GM12878 (cell line): Measurements from ENCODE around the gene RAPGEF3. TPM values are rescaled to one million over a fixed set of nuclear protein-coding genes. Genes with fewer than 3 reads are reported as not detected.

Experiments
- ATAC-seq: fragments of 200-7000 bp; cut with Tn5 transposase; 3 replicates; pipeline ENCODE4 v1.9.1; 2020; ENCODE audit warnings: mild to moderate bottlenecking, moderate library complexity
- BruUV-seq: library from RNA; stranded (reverse); fragments of 400-500 nt; replicated peaks from 2 replicates; lab custom pipeline; 2021; lab: Mats Ljungman, UMichigan
- CTCF ChIA-PET: fragments of 300-600 bp; sonication (Branson Sonifier 250); formaldehyde crosslinking; extraction: SDS; loops from one replicate; lab custom pipeline; 2021; ENCODE audit warnings: inconsistent platforms; lab: Yijun Ruan, JAX
- POLR2A ChIA-PET: fragments of 350-600 bp; formaldehyde crosslinking; extraction: SDS; loops from one replicate; lab custom pipeline; 2021; ENCODE audit warnings: inconsistent platforms; lab: Charles Lee
- RAD21 ChIA-PET: fragments of 300-600 bp; sonication (Branson Sonifier 250); formaldehyde crosslinking; loops from one replicate; lab custom pipeline; 2023; ENCODE audit warnings: antibody characterized with exemption; ENCODE audit not compliant: unreplicated experiment; lab: Charles Lee
- SMC1A ChIA-PET: fragments of 300-600 bp; sonication (Branson Sonifier 250); formaldehyde crosslinking; loops from one replicate; lab custom pipeline; 2023; ENCODE audit not compliant: unreplicated experiment, uncharacterized antibody; lab: Charles Lee
- DNase-seq: peaks from one replicate; pipeline ENCODE4 v3.0.0-alpha.2; 2011; ENCODE audit warnings: low read depth, low spot score
- FAIRE-seq: peaks from 3 replicates; lab custom pipeline; 2011; peaks lifted over from hg19 to GRCh38; lab: Jason Lieb, UNC
- H2AFZ ChIP-seq: 2 replicates; pipeline ENCODE4 v1.6.0; 2011; ENCODE audit warnings: low read depth, low read length, control low read depth; ENCODE audit not compliant: control insufficient read depth
- H3K27ac ChIP-seq: 2 replicates; pipeline ENCODE4 v1.5.1; 2011; ENCODE audit warnings: control low read depth; ENCODE audit not compliant: control insufficient read depth, insufficient read depth
- H3K27me3 ChIP-seq, 2 experiments: replicated peaks in 1 of 2; 2 replicates each; pipeline versions ENCODE4 v1.6.0 to v1.6.1; 2011; ENCODE audit warnings: low read length in 1 of 2; ENCODE audit not compliant: control insufficient read depth in 2 of 2, insufficient read depth in 2 of 2
- H3K36me3 ChIP-seq, 2 experiments: 2 replicates each; pipeline ENCODE4 v1.5.1; 2011; ENCODE audit warnings: low read length in 1 of 2; ENCODE audit not compliant: control insufficient read depth in 2 of 2, insufficient read depth in 2 of 2
- H3K4me1 ChIP-seq: 2 replicates; pipeline ENCODE4 v1.6.1; 2011; ENCODE audit warnings: mild to moderate bottlenecking, low read length, moderate library complexity, mixed read lengths; ENCODE audit not compliant: control insufficient read depth, insufficient read depth
- H3K4me2 ChIP-seq: 2 replicates; pipeline ENCODE4 v1.6.0; 2011; ENCODE audit warnings: control low read depth; ENCODE audit not compliant: control insufficient read depth, insufficient read depth
- H3K4me3 ChIP-seq: fragments of 200-600 bp; sonication (generic); 2 replicates; pipeline ENCODE4 v1.5.1; 2016
- H3K79me2 ChIP-seq: 2 replicates; pipeline ENCODE4 v1.6.0; 2011; ENCODE audit warnings: low read length; ENCODE audit not compliant: control insufficient read depth, insufficient read depth
- H3K9ac ChIP-seq: 2 replicates; pipeline ENCODE4 v1.8.0; 2011; ENCODE audit warnings: low read length, control low read depth, mixed read lengths; ENCODE audit not compliant: control insufficient read depth, insufficient read depth
- H3K9me3 ChIP-seq: replicated peaks from 3 replicates; pipeline ENCODE4 v1.5.1; 2011; ENCODE audit warnings: mild to moderate bottlenecking, low read length; ENCODE audit not compliant: control insufficient read depth, insufficient read depth
- H4K20me1 ChIP-seq: 2 replicates; pipeline ENCODE4 v1.6.0; 2011; ENCODE audit not compliant: control insufficient read depth, insufficient read depth
- BCL3 ChIP-seq: IDR thresholded peaks from 2 replicates; pipeline ENCODE4 v1.6.1; 2011; ENCODE audit warnings: borderline replicate concordance, low read depth, mild to moderate bottlenecking, moderate library complexity, low read length; ENCODE audit not compliant: insufficient read depth, poor library complexity, severe bottlenecking
- CEBPB ChIP-seq, 2 experiments: fragments of 150-350 bp in 1 of 2; IDR thresholded peaks; 2 replicates each; pipeline ENCODE4 v1.6.1; 2012 to 2014; ENCODE audit warnings: low read depth in 2 of 2, low read length in 2 of 2, borderline replicate concordance in 1 of 2, inconsistent platforms in 1 of 2
- CREM ChIP-seq: IDR thresholded peaks from 2 replicates; pipeline ENCODE4 v1.6.1; 2014; ENCODE audit warnings: antibody characterized with exemption, low read depth
- CTCF ChIP-seq, 3 experiments: IDR thresholded peaks in 2 of 3; conservative IDR thresholded peaks in 1 of 3; 2 replicates each; pipeline ENCODE4 v1.5.1; 2011; ENCODE audit warnings: low read depth in 3 of 3, low read length in 3 of 3, mild to moderate bottlenecking in 3 of 3, control low read depth in 2 of 3, moderate library complexity in 2 of 3, inconsistent platforms in 1 of 3, mixed read lengths in 1 of 3; ENCODE audit not compliant: control insufficient read depth in 2 of 3, insufficient read depth in 1 of 3; ENCODE audit errors: extremely low read depth in 1 of 3
- HCFC1 ChIP-seq: fragments of 150-350 bp; IDR thresholded peaks from 2 replicates; pipeline ENCODE4 v1.6.1; 2014; ENCODE audit warnings: low read length
- IKZF1 ChIP-seq: fragments of 450-650 bp; conservative IDR thresholded peaks from 2 replicates; pipeline ENCODE4 v1.6.1; 2017; ENCODE audit warnings: antibody characterized with exemption, mild to moderate bottlenecking
- MXI1 ChIP-seq: fragments of 150-350 bp; IDR thresholded peaks from 2 replicates; pipeline ENCODE4 v1.6.1; 2011; ENCODE audit warnings: low read depth, mild to moderate bottlenecking, inconsistent platforms, low read length, improper control_type of control experiment
- NFXL1 ChIP-seq: fragments of 450-650 bp; IDR thresholded peaks from 2 replicates; pipeline ENCODE4 v1.6.1; 2017; ENCODE audit warnings: antibody characterized with exemption, mild to moderate bottlenecking, borderline replicate concordance
- SIN3A ChIP-seq: IDR thresholded peaks from 2 replicates; pipeline ENCODE4 v1.6.1; 2012; ENCODE audit warnings: low read depth, low read length, improper control_type of control experiment
- SIX5 ChIP-seq: IDR thresholded peaks from 2 replicates; pipeline ENCODE4 v1.6.1; 2011; ENCODE audit warnings: mild to moderate bottlenecking, low read depth, low read length, moderate library complexity; ENCODE audit not compliant: severe bottlenecking
- STAT1 ChIP-seq: fragments of 450-650 bp; conservative IDR thresholded peaks from 2 replicates; pipeline ENCODE4 v1.6.1; 2014; ENCODE audit warnings: antibody characterized with exemption, mild to moderate bottlenecking
- STAT3 ChIP-seq: IDR thresholded peaks from 2 replicates; pipeline ENCODE4 v1.6.1; 2011; ENCODE audit warnings: low read depth, low read length, improper control_type of control experiment
- SUZ12 ChIP-seq: fragments of 200-600 bp; sonication (generic); IDR thresholded peaks from one replicate; pipeline ENCODE4 v1.6.1; 2018; ENCODE audit warnings: antibody characterized with exemption, mild to moderate bottlenecking; ENCODE audit not compliant: unreplicated experiment
- YY1 ChIP-seq: IDR thresholded peaks from 2 replicates; pipeline ENCODE4 v1.6.1; 2011; ENCODE audit warnings: low read depth, mild to moderate bottlenecking, low read length
- ZBED1 ChIP-seq: IDR thresholded peaks from 2 replicates; pipeline ENCODE4 v1.6.1; 2016; ENCODE audit warnings: borderline replicate concordance
- ZBTB40 ChIP-seq: fragments of 450-650 bp; IDR thresholded peaks from 2 replicates; pipeline ENCODE4 v1.6.1; 2016; ENCODE audit warnings: mild to moderate bottlenecking, moderate library complexity, borderline replicate concordance
- ZNF274 ChIP-seq: IDR thresholded peaks from one replicate; pipeline ENCODE4 v1.8.0; 2011; ENCODE audit not compliant: insufficient read length, insufficient read depth
- WGBS: methylation state at CpG from one replicate; pipeline ENCODE4 v1.1.6; 2016; ENCODE audit warnings: low lambda C conversion rate; ENCODE audit not compliant: insufficient replicate concordance, insufficient coverage; ENCODE audit errors: missing lambda C conversion rate; 5-methylcytosine and 5-hydroxymethylcytosine counted together
- in situ Hi-C: fragments of 300-500 bp; cut with MboI; formaldehyde crosslinking; loops from 9 replicates; pipeline ENCODE4 v1.14.3; 2018; ENCODE audit warnings: mixed read lengths
- intact Hi-C: fragments of 100-400 bp; cut with micrococcal nuclease; formaldehyde crosslinking; loops from one replicate; pipeline ENCODE4 v1.14.2; 2022; ENCODE audit not compliant: unreplicated experiment
- polyA plus RNA-seq, 11 experiments: library from polyadenylated mRNA; depleted of rRNA in 4 of 11; unstranded in 6 of 11; stranded (reverse) in 5 of 11; fragments of >200 nt; fragmentation: Nextera tagmentation in 4 of 11; fragmentation: Illumina TruSeq in 1 of 11; extraction: Ambion mirVana in 4 of 11; extraction: Trizol in 1 of 11; gene quantifications; 1 replicate in 1 of 11; 2 replicates in 10 of 11; pipeline versions ENCODE4 v1.2.1 to v1.2.3, GENCODE V29; 2011 to 2016; ENCODE audit warnings: inconsistent platforms in 2 of 11, missing spikeins in 2 of 11, low read depth in 1 of 11
- total RNA-seq, 4 experiments: library from RNA; depleted of rRNA in 3 of 4; stranded (reverse); fragments of >200 nt in 3 of 4; fragmentation: Illumina TruSeq in 1 of 4; extraction: Trizol in 1 of 4; gene quantifications; 2 replicates each; pipeline versions ENCODE4 v1.2.1 to v1.2.3, GENCODE V29; 2013 to 2021

Gene RAPGEF3
- total and polyA plus RNA-seq, 10 of the 15 experiments (the other 5 are each of a cell fraction or from before 2014, with no cell fraction given) = 0.02 to 0.92 (median 0.31) TPM; not detected in 2

GRCh38 chr12:47807338-47807737 lies 48.7 kb upstream of the RAPGEF3 start:
- POLR2A ChIA-PET = interaction anchor here (1.0 to 2.3 kb wide), 5 partner anchors 24 to 76 kb away, joined by 3 to 11 read pairs (median 6); no protein-coding TSS in a partner anchor
- no peak overlapping the region for H3K4me3 ChIP-seq
- peaks cover 10% of the 10 kb centered on the region for H3K79me2 ChIP-seq
- RAD21 ChIA-PET = interaction anchor here (1.4 to 9.0 kb wide), 7 partner anchors 10 to 79 kb away, joined by 3 to 202 read pairs (median 5); partner anchors contain the start of gene HDAC7
- H2AFZ ChIP-seq = no peak overlapping the region
- H3K27me3 ChIP-seq = no peaks in the 10 kb centered on the region; a peak in 2 of 4 replicates
- H3K4me2 ChIP-seq = no peak overlapping the region
- CTCF ChIA-PET = interaction anchor here (0.7 to 8.8 kb wide), 11 partner anchors 9 to 919 kb away, joined by 3 to 85 read pairs (median 13); no protein-coding TSS in a partner anchor
- SMC1A ChIA-PET = interaction anchor here (0.6 to 3.1 kb wide), 14 partner anchors 9 to 601 kb away, joined by 3 to 14 read pairs (median 4); no protein-coding TSS in a partner anchor
- FAIRE-seq (no peak), DNase-seq (no peak), ATAC-seq (no peak)
- TF ChIP-seq IKZF1 (no peak), NFXL1 (no peak), HCFC1 (no peak), SUZ12 (no peak), CEBPB (IDR thresholded peaks at IDR 0.05; ENCODE audit: borderline replicate concordance in 1 of 2, low read depth in 2 of 2, low read length in 2 of 2) (no peak), YY1 (no peak), STAT3 (no peak), SIN3A (no peak), CREM (no peak), CTCF (IDR thresholded peaks at IDR 0.05 in 2 of 3, conservative IDR thresholded peaks at IDR 0.05 in 1 of 3; ENCODE audit: control insufficient read depth in 2 of 3, extremely low read depth in 1 of 3, insufficient read depth in 1 of 3, low read depth in 3 of 3, low read length in 3 of 3) (no peak), SIX5 (no peak), ZBED1 (no peak), BCL3 (no peak), STAT1 (no peak), MXI1 (no peak), ZBTB40 (no peak), ZNF274 (no peak)
- no TSS peak for BruUV-seq
- intact Hi-C loops (no loop called here), in situ Hi-C loops (no loop called here)
- H3K27ac ChIP-seq = no peak overlapping the region
- no peaks in the 10 kb centered on the region; a peak in 1 of 4 replicates for H3K36me3 ChIP-seq
- H3K9me3 ChIP-seq = no peaks in the 10 kb centered on the region
- H3K9ac ChIP-seq = no peak overlapping the region
- 79% methylated on average over 5 of the region's 5 CpGs for WGBS
- peaks cover 64% of the 10 kb centered on the region for H3K4me1 ChIP-seq
- H4K20me1 ChIP-seq = no peaks in the 10 kb centered on the region
